Common myeloid progenitor, CD34-positive (primary cell): ENCODE measurements around the gene TNFRSF11A.
A peak's percentile ranks its signal among the peaks of the same experiment; 100 is the strongest.

Source experiments
- CTCF ChIA-PET: fragments of 350-600 bp; sonication (Branson Sonifier 250); formaldehyde crosslinking; loops from one replicate; lab custom pipeline; 2021; ENCODE audit warnings: antibody characterized with exemption; lab: Charles Lee
- POLR2A ChIA-PET: fragments of 350-600 bp; sonication (Branson Sonifier 250); formaldehyde crosslinking; loops from one replicate; lab custom pipeline; 2021; ENCODE audit warnings: antibody characterized with exemption; lab: Charles Lee
- DNase-seq, 3 donors: peaks; one replicate each; pipeline versions ENCODE4 v3.0.0 to v3.0.0-alpha.2; 2013
- H3K27ac ChIP-seq, 2 experiments: 1 replicate in 1 of 2; 2 replicates in 1 of 2; pipeline ENCODE4 v1.7.0; 2013; ENCODE audit warnings: inconsistent platforms in 2 of 2, low read length in 2 of 2, mild to moderate bottlenecking in 2 of 2, low read depth in 1 of 2, moderate library complexity in 1 of 2; ENCODE audit not compliant: severe bottlenecking in 2 of 2, insufficient read depth in 1 of 2, poor library complexity in 1 of 2
- H3K27me3 ChIP-seq, 5 experiments: replicated peaks in 2 of 5; 1 replicate in 3 of 5; 2 replicates in 2 of 5; pipeline versions ENCODE4 v1.6.1 to v1.7.0; 2013; ENCODE audit warnings: low read length in 4 of 5, mild to moderate bottlenecking in 2 of 5, moderate library complexity in 2 of 5, inconsistent platforms in 1 of 5; ENCODE audit not compliant: insufficient read depth in 5 of 5, control insufficient read depth in 4 of 5
- H3K36me3 ChIP-seq, 4 experiments: 1 replicate in 2 of 4; 2 replicates in 2 of 4; pipeline versions ENCODE4 v1.6.1 to v1.7.0; 2013; ENCODE audit warnings: low read length in 3 of 4, control low read depth in 1 of 4, mild to moderate bottlenecking in 1 of 4; ENCODE audit not compliant: control insufficient read depth in 4 of 4, insufficient read depth in 4 of 4
- H3K4me1 ChIP-seq, 4 experiments: 1 replicate in 3 of 4; 2 replicates in 1 of 4; pipeline versions ENCODE4 v1.6.1 to v1.7.1; 2013; ENCODE audit warnings: low read length in 3 of 4, mild to moderate bottlenecking in 3 of 4, control low read depth in 1 of 4, inconsistent platforms in 1 of 4, moderate library complexity in 1 of 4; ENCODE audit not compliant: control insufficient read depth in 4 of 4, insufficient read depth in 4 of 4; ENCODE audit errors: control extremely low read depth in 1 of 4
- H3K4me3 ChIP-seq, 7 experiments: 1 replicate in 4 of 7; 2 replicates in 3 of 7; pipeline versions ENCODE4 v1.5.1 to v1.7.0; 2013; ENCODE audit warnings: mild to moderate bottlenecking in 7 of 7, low read length in 6 of 7, moderate library complexity in 6 of 7, inconsistent platforms in 2 of 7, low read depth in 2 of 7, control low read depth in 1 of 7; ENCODE audit not compliant: insufficient read depth in 4 of 7, control insufficient read depth in 1 of 7; ENCODE audit errors: extremely low read depth in 1 of 7
- H3K9me3 ChIP-seq, 5 experiments: 1 replicate in 4 of 5; 2 replicates in 1 of 5; pipeline versions ENCODE4 v1.6.1 to v1.7.1; 2013; ENCODE audit warnings: low read length in 4 of 5, mild to moderate bottlenecking in 2 of 5, inconsistent platforms in 1 of 5, low read depth in 1 of 5, moderate library complexity in 1 of 5; ENCODE audit not compliant: control insufficient read depth in 4 of 5, insufficient read depth in 2 of 5; ENCODE audit errors: control extremely low read depth in 1 of 5
- WGBS: methylation state at CpG from one replicate; pipeline ENCODE4 v1.1.5; 2013; ENCODE audit not compliant: insufficient coverage; 5-methylcytosine and 5-hydroxymethylcytosine counted together

Gene TNFRSF11A

DNA sequence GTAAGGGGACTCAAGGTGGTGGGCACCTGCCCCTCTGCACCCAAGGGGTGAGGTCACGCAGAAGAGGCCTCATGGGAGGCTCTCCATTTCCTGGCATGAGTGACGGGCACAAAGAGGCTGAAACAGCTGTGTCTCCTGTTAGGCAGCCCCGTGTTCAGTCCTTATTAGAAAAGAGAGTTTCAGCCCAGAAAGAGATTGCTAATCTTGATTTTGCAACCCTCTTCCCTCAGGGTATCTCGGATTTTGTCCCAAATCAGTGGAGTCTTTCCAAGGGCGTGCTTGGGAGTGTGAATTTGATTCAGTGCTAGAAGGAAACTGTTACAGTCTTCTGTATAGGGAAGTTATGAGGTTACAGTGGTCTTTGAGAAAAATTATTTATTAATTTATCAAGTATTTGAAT, 10.4 kb downstream of the TNFRSF11A start:
- no peaks in the 10 kb centered on the region for H3K27me3 ChIP-seq
- H3K4me3 ChIP-seq, result no peak overlapping the region
- WGBS, result 80% methylated on average over 5 of the region's 5 CpGs
- no peaks in the 10 kb centered on the region for H3K9me3 ChIP-seq
- H3K27ac ChIP-seq, result no peak overlapping the region
- H3K36me3 ChIP-seq, result no peaks in the 10 kb centered on the region
- H3K4me1 ChIP-seq, result peaks cover 1 to 33% (median 17%) of the 10 kb centered on the region in 4 experiments
- CTCF ChIA-PET, result no interaction called here
- DNase-seq, result peak in 1 of 3 donors; percentile 27
- POLR2A ChIA-PET, result no interaction called here

DNA sequence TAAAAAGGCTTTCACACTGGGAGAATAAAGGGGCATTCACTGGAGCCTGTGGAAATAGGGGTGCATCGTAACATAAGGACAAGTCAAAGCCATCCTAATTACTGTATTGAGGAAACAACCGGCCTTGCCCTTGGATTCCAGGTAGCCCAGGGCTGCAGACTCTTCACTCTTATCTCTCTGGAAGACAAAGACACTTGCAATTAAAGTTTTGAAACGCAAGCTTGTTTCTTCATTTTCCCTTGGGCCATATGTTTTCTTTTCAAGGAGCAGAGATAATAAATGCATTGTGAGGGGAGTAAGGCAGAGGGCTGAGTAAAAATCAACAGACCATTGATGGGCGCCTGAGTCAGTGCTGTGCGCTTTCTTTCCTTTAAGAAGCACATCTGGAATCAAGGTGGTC, 11.5 kb downstream of the TNFRSF11A start:
- Histone ChIP-seq H3K27me3 (no peaks in the 10 kb centered on the region), H3K9me3 (no peaks in the 10 kb centered on the region), H3K4me3 (no peak overlapping the region), H3K4me1 (peaks cover 1 to 23% (median 14%) of the 10 kb centered on the region in 4 experiments), H3K27ac (no peak overlapping the region), H3K36me3 (no peaks in the 10 kb centered on the region)
- CTCF ChIA-PET, result no interaction called here
- DNase-seq, result no peak
- POLR2A ChIA-PET, result no interaction called here
- WGBS, result 100% methylated on average over 3 of the region's 5 CpGs

DNA sequence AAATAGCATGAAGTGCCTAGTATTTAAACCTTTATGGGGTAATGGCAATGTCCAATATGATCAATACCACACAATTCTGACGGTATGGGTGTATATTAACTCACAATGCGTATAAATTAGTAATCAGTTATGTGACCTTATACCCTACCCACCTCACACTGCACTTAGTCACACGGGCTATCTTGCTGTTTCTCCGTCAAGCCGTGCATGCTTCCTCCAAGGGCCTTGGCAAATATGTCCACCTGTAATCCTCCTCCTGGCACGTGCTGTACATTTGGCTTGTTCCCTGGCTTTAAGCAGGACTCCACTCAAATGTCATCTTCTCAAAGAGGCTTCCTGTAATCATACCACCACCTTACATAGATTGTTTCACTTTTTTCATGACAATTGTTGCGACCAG, 12.2 kb downstream of the TNFRSF11A start:
- H3K9me3 ChIP-seq, result no peaks in the 10 kb centered on the region
- 98% methylated on average over 4 of the region's 7 CpGs for WGBS
- no peak for DNase-seq
- H3K27ac ChIP-seq, result no peak overlapping the region
- no peaks in the 10 kb centered on the region for H3K36me3 ChIP-seq
- H3K4me3 ChIP-seq, result no peak overlapping the region
- peaks cover 1 to 16% (median 7%) of the 10 kb centered on the region in 4 experiments for H3K4me1 ChIP-seq
- ChIA-PET POLR2A (no interaction called here), CTCF (no interaction called here)
- no peaks in the 10 kb centered on the region for H3K27me3 ChIP-seq

DNA sequence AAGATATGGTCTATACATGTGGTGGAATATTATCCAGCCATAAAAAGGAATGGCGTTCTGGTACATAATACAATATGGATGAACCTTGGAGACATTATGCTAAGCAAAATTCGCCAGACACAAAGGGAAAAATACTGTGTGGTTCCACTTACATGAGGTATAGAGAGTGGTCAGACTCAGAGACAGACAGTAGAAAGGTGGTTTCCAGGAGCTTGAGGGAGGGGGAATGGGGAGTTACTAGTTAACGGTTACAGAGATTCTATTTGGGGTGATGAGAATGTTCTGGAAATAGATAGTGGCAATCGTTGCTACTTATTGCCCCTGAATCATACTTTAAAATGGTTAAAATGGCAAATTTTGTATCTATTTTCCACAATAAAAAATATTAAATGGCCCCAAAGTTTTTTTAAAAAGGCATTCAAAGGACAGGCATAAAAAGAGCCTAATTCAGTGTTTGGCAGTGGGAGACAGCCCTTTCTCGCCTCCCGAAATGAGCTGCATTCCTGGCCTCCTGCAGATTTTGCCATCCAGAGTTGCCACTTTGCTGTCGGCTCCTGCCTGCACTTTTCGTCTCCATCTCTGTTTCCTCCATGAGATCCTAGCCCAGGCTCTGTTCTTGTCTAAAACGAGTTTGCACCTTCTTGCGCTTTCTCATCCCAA, 13.5 kb downstream of the TNFRSF11A start:
- Histone ChIP-seq H3K9me3 (no peaks in the 10 kb centered on the region), H3K4me3 (no peak overlapping the region), H3K36me3 (no peaks in the 10 kb centered on the region), H3K27me3 (no peaks in the 10 kb centered on the region), H3K4me1 (peaks cover 0 to 9% (median under 1%) of the 10 kb centered on the region in 4 experiments), H3K27ac (no peak overlapping the region)
- no peak for DNase-seq
- ChIA-PET POLR2A (no interaction called here), CTCF (interaction anchor here (1.4 kb wide), 1 partner anchor 20 kb away, joined by 4 read pairs; no protein-coding TSS in a partner anchor)
- WGBS, result 93% methylated on average over 9 of the region's 10 CpGs

DNA sequence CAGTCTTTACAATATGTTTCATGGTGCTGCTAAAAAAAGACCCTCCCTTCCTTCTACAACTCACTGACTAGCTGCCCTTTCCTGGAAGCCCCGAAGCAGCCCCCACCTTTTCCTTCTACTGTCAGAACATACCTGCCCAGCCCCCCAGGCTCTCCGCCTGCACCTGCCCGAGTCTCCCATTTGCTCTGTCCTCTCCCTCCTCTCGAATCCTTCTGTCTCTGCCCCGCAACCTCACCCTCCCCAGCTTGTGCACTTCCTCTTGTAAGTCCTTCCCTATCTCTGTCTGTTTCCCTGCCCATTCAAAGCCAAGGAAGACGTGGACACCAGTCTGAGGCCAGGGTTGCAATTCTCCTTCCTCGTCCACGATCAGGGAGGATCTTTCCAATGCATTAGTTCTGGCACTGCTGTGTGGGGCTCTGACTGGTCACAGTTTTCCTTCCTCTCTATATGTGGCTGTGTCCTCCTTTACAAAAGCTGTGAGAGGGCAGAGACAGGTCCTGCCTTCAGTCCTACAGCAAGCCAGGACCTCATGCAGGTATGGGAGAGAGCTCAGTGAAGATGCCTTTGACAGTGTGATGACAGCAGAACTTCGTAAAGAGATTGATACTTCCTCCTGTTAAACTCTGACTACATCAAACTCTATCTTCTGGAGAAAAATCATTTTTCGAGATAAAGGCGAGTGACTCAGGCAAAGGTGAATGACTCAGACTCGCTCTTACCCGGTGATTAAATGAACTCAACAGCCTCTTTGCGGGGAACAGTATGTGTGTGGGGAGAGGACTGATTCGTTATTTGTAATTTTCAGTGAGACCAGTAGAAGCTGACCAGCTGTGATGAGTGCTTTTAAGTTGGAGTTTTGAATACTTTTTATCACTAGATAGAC, 14.2 kb downstream of the TNFRSF11A start:
- Histone ChIP-seq H3K9me3 (no peaks in the 10 kb centered on the region), H3K4me1 (peaks cover 0 to 9% (median under 1%) of the 10 kb centered on the region in 4 experiments), H3K27ac (no peak overlapping the region), H3K36me3 (no peaks in the 10 kb centered on the region), H3K4me3 (no peak overlapping the region), H3K27me3 (no peaks in the 10 kb centered on the region)
- DNase-seq, result no peak
- ChIA-PET POLR2A (no interaction called here), CTCF (interaction anchor here (1.4 kb wide), 1 partner anchor 19 kb away, joined by 4 read pairs; no protein-coding TSS in a partner anchor)
- WGBS, result 81% methylated on average over 15 of the region's 15 CpGs

DNA sequence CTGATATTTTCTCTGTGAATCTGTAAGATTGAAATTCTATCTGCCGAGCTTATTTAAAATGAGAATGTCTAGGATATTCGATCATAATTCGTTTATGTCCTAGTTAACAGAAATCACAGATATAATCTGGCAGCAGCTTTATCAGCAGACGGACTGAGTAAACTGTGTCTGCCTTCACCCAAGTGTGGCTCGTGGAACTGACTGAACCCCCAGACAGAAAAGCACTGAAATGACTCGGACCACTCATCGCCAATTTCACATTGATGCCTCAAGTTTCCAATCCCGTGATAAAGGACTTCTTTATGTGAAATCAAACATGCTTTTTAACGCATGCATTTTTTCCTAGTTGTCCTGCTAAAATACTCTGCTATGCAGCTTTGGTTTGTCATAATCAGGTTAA, 15.9 kb downstream of the TNFRSF11A start:
- WGBS, result 94% methylated on average over 8 of the region's 9 CpGs
- H3K27ac ChIP-seq, result no peak overlapping the region
- ChIA-PET POLR2A (no interaction called here), CTCF (interaction anchor here (1.1 kb wide), 1 partner anchor 76 kb away, joined by 3 read pairs; no protein-coding TSS in a partner anchor)
- H3K36me3 ChIP-seq, result no peaks in the 10 kb centered on the region
- DNase-seq, result no peak
- no peaks in the 10 kb centered on the region for H3K9me3 ChIP-seq
- no peak overlapping the region for H3K4me3 ChIP-seq
- peaks cover 0 to 9% (median 0%) of the 10 kb centered on the region in 4 experiments for H3K4me1 ChIP-seq
- H3K27me3 ChIP-seq, result no peaks in the 10 kb centered on the region

DNA sequence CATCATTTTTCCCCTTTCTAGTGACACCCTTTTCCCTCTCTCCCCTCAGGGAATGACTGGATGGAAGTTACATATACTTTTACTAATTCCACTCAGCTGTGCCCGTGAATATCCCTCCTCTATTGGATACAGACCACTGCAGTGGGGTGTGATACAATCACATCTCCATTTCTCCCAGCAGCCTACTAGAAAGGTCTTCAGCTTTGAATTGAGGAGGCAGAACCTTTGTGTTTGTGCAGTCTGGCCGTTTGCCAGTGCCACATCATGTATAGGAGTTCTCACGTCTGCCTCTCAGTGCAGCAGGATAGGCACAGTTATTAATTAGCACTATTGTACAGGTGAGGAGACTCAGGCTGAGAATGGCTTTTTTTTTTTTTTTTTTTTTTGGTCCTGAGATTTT, 16.4 kb downstream of the TNFRSF11A start:
- 79% methylated on average over 2 of the region's 3 CpGs for WGBS
- CTCF ChIA-PET, result no interaction called here
- peaks cover 0 to 9% (median 3%) of the 10 kb centered on the region in 4 experiments for H3K4me1 ChIP-seq
- POLR2A ChIA-PET, result no interaction called here
- no peak for DNase-seq
- H3K9me3 ChIP-seq, result no peaks in the 10 kb centered on the region
- no peaks in the 10 kb centered on the region for H3K36me3 ChIP-seq
- no peaks in the 10 kb centered on the region for H3K27me3 ChIP-seq
- no peak overlapping the region for H3K27ac ChIP-seq
- H3K4me3 ChIP-seq, result no peak overlapping the region
